ENCODE results near the gene NEDD4.

NEDD4 gene

DNA sequence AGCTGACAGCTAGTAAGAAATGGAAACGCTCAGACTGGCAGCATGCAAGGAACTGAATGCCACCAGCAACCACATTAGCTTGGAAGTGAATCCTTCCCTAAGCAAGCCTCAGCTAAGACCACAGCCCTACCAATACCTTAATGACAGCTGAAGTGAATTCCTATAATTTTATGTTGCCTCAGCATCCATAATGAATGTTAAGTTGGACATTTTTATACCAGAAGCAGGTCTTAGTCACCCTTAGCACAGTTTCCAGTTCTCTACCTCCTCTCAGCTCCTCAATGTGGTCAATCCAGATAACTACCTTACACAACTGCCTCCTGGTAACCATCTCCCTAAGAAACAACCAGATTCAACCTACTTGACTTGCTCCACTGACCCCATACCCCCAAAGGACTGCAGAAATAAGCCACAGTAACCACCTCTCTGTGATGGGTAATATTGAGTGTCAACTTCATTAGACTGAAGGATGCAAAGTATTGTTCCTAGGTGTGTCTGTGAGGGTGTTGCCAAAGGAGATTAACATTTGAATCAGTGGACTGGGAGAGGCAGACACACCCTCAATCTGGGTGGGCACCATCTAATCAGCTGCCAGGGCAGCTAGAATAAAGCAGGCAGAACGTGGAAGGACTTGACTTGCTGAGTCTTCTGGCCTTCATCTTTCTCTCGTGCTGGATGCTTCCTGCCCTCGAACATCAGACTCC is 33.5 kb downstream of the NEDD4 start:
- no peak for TF ChIP-seq FOXP2 (optimal IDR thresholded peaks at IDR 0.05; ENCODE audit: borderline replicate concordance, extremely low read depth, extremely low read length, insufficient read depth)
- no peak for TF ChIP-seq SIN3A (IDR thresholded peaks at IDR 0.05; ENCODE audit: borderline replicate concordance, insufficient read depth, low read length)
- TF ChIP-seq POLR2AphosphoS5 (IDR thresholded peaks at IDR 0.05; ENCODE audit: low read depth, low read length), result no peak
- TF ChIP-seq REST (IDR thresholded peaks at IDR 0.05; ENCODE audit: insufficient read depth in 1 of 2, low read depth in 2 of 2, low read length in 2 of 2), result no peak
- no peak for TF ChIP-seq TAF1 (IDR thresholded peaks at IDR 0.05; ENCODE audit: borderline replicate concordance, insufficient read depth, low read length)

GRCh38 chr15:55958349-55958748 is 35.1 kb downstream of the NEDD4 start:
- TF ChIP-seq FOXP2 (optimal IDR thresholded peaks at IDR 0.05; ENCODE audit: borderline replicate concordance, extremely low read depth, extremely low read length, insufficient read depth) (no peak), SIN3A (IDR thresholded peaks at IDR 0.05; ENCODE audit: borderline replicate concordance, insufficient read depth, low read length) (no peak), TAF1 (IDR thresholded peaks at IDR 0.05; ENCODE audit: borderline replicate concordance, insufficient read depth, low read length) (no peak), REST (IDR thresholded peaks at IDR 0.05; ENCODE audit: insufficient read depth in 1 of 2, low read depth in 2 of 2, low read length in 2 of 2) (no peak), POLR2AphosphoS5 (IDR thresholded peaks at IDR 0.05; ENCODE audit: low read depth, low read length) (no peak)

- TF ChIP-seq POLR2AphosphoS5 (IDR thresholded peaks at IDR 0.05; ENCODE audit: low read depth, low read length) (no peak), SIN3A (IDR thresholded peaks at IDR 0.05; ENCODE audit: borderline replicate concordance, insufficient read depth, low read length) (no peak), TAF1 (IDR thresholded peaks at IDR 0.05; ENCODE audit: borderline replicate concordance, insufficient read depth, low read length) (no peak), FOXP2 (optimal IDR thresholded peaks at IDR 0.05; ENCODE audit: borderline replicate concordance, extremely low read depth, extremely low read length, insufficient read depth) (no peak), REST (IDR thresholded peaks at IDR 0.05; ENCODE audit: insufficient read depth in 1 of 2, low read depth in 2 of 2, low read length in 2 of 2) (no peak)
These were observed 38.4 kb downstream of the NEDD4 start for GRCh38 chr15:55954862-55955605.

- TF ChIP-seq FOXP2 (optimal IDR thresholded peaks at IDR 0.05; ENCODE audit: borderline replicate concordance, extremely low read depth, extremely low read length, insufficient read depth), result no peak
- no peak for TF ChIP-seq POLR2AphosphoS5 (IDR thresholded peaks at IDR 0.05; ENCODE audit: low read depth, low read length)
- TF ChIP-seq TAF1 (IDR thresholded peaks at IDR 0.05; ENCODE audit: borderline replicate concordance, insufficient read depth, low read length), result no peak
- TF ChIP-seq REST (IDR thresholded peaks at IDR 0.05; ENCODE audit: insufficient read depth in 1 of 2, low read depth in 2 of 2, low read length in 2 of 2), result no peak
- no peak for TF ChIP-seq SIN3A (IDR thresholded peaks at IDR 0.05; ENCODE audit: borderline replicate concordance, insufficient read depth, low read length)
These were observed 51.1 kb downstream of the NEDD4 start for GRCh38 chr15:55942332-55942731.

Data from PFSK-1 (cell line).